ENCODE data around the gene DUOX1. TPM values are rescaled to one million over a fixed set of nuclear protein-coding genes. Genes with fewer than 3 reads are reported as not detected.

Gene DUOX1
- total and polyA plus RNA-seq, 2 donors (not counting 3 experiments of a cell fraction or from before 2014, with no cell fraction given) = not detected

Other genes with a start within 250 kb of the DUOX1 start
- not detected in 2 replicates for gene TERB2, start 173.3 kb upstream of the DUOX1 start, total RNA-seq
- not detected in 2 replicates for gene TERB2, start 173.3 kb upstream of the DUOX1 start, polyA plus RNA-seq
- gene SORD, start 106.8 kb upstream of the DUOX1 start, total RNA-seq = 16.6 and 23.0 TPM in 2 replicates
- gene SORD, start 106.8 kb upstream of the DUOX1 start, polyA plus RNA-seq = 18.0 and 31.8 TPM in 2 replicates
- not detected in 2 replicates for gene DUOX2, start 15.8 kb upstream of the DUOX1 start, total RNA-seq
- 0.01 and 0.02 TPM in 2 replicates for gene DUOX2, start 15.8 kb upstream of the DUOX1 start, polyA plus RNA-seq
- gene DUOXA2, start 15.7 kb upstream of the DUOX1 start, total RNA-seq = not detected in 2 replicates
- not detected in 2 replicates for gene DUOXA2, start 15.7 kb upstream of the DUOX1 start, polyA plus RNA-seq
- not detected in 2 replicates for gene DUOXA1, start 115 bp upstream of the DUOX1 start, total RNA-seq
- 0.07 TPM in 1 of 2 replicates, not detected in the other for gene DUOXA1, start 115 bp upstream of the DUOX1 start, polyA plus RNA-seq
- 5.2 and 5.6 TPM in 2 replicates for gene SHF, start 58.0 kb downstream of the DUOX1 start, total RNA-seq
- gene SHF, start 58.0 kb downstream of the DUOX1 start, polyA plus RNA-seq = 2.8 and 3.8 TPM in 2 replicates
- not detected in 2 replicates for gene SLC28A2, start 122.2 kb downstream of the DUOX1 start, total RNA-seq
- not detected in 2 replicates for gene SLC28A2, start 122.2 kb downstream of the DUOX1 start, polyA plus RNA-seq
- 0.48 and 0.60 TPM in 2 replicates for gene GATM, start 248.6 kb downstream of the DUOX1 start, total RNA-seq
- 0.16 and 0.21 TPM in 2 replicates for gene GATM, start 248.6 kb downstream of the DUOX1 start, polyA plus RNA-seq